Activated naive CD8-positive, alpha-beta T cell treated with anti-CD3 and anti-CD28 coated beads for 36 hours (primary cell): ENCODE measurements around the gene ARHGAP42. TPM values are rescaled to one million over a fixed set of nuclear protein-coding genes. Genes with fewer than 3 reads are reported as not detected.
"Not testable (repeated sequence)": the region's sequence is repeated elsewhere in the genome, so short reads cannot be mapped to it uniquely, and the experiment has no call there.

ENCODE experiments used
- DNase-seq: peaks from one replicate; pipeline ENCODE4 v3.0.0; 2021
- H3K27ac Mint-ChIP-seq: one replicate; pipeline ENCODE4 v1.8.0; 2022; ENCODE audit warnings: mild to moderate bottlenecking, moderate library complexity, mixed read lengths
- H3K27me3 Mint-ChIP-seq: one replicate; pipeline ENCODE4 v1.8.0; 2022; ENCODE audit warnings: mild to moderate bottlenecking, mixed read lengths
- H3K36me3 Mint-ChIP-seq: one replicate; pipeline ENCODE4 v1.8.0; 2021; ENCODE audit warnings: mild to moderate bottlenecking, mixed read lengths
- H3K4me1 Mint-ChIP-seq: one replicate; pipeline ENCODE4 v1.8.0; 2021; ENCODE audit warnings: mixed read lengths
- H3K4me3 Mint-ChIP-seq: one replicate; pipeline ENCODE4 v1.8.0; 2022; ENCODE audit warnings: mild to moderate bottlenecking, moderate library complexity, mixed read lengths
- H3K9me3 Mint-ChIP-seq: one replicate; pipeline ENCODE4 v1.8.0; 2022; ENCODE audit warnings: mixed read lengths
- total RNA-seq, 2 experiments: library from RNA; stranded (reverse); gene quantifications; one replicate each; pipeline ENCODE4 v1.2.3, GENCODE V29; 2021

Gene ARHGAP42
- total RNA-seq = under 1 TPM; 0.22 to 0.58 TPM

GRCh38 chr11:100687054-100687629 lies at the start of gene ARHGAP42:
Gene ARHGAP42 (plus strand): TSS chr11:100687288. CDS start chr11:100687679, 391 bp downstream.
- peak; percentile 65 for DNase-seq
- Mint-ChIP-seq H3K27ac (no peak within 1 kb of the TSS), H3K4me1 (peaks cover 18% of the 10 kb centered on the region), H3K4me3 (peak within 1 kb of the TSS; percentile 77), H3K36me3 (no peaks in the 10 kb centered on the region), H3K27me3 (peaks cover 46% of the 10 kb centered on the region), H3K9me3 (no peaks in the 10 kb centered on the region)

- H3K4me1 Mint-ChIP-seq = no peaks in the 10 kb centered on the region
- no peaks in the 10 kb centered on the region for H3K27me3 Mint-ChIP-seq
- no peak for DNase-seq
- peaks cover 2% of the 10 kb centered on the region for H3K9me3 Mint-ChIP-seq
- H3K36me3 Mint-ChIP-seq = no peaks in the 10 kb centered on the region
- no peak overlapping the region for H3K27ac Mint-ChIP-seq
- H3K4me3 Mint-ChIP-seq = no peak overlapping the region
Observed at GRCh38 chr11:100637706-100638105, 49.4 kb upstream of the ARHGAP42 start.

- Mint-ChIP-seq H3K4me3 (no peak overlapping the region), H3K4me1 (no peaks in the 10 kb centered on the region), H3K36me3 (no peaks in the 10 kb centered on the region), H3K27me3 (no peaks in the 10 kb centered on the region), H3K9me3 (peaks cover 2% of the 10 kb centered on the region), H3K27ac (no peak overlapping the region)
- no peak for DNase-seq
Observed at GRCh38 chr11:100638648-100639047, 48.4 kb upstream of the ARHGAP42 start.

- no peak overlapping the region for H3K27ac Mint-ChIP-seq
- no peaks in the 10 kb centered on the region for H3K27me3 Mint-ChIP-seq
- peaks cover 2% of the 10 kb centered on the region for H3K9me3 Mint-ChIP-seq
- H3K4me1 Mint-ChIP-seq = no peaks in the 10 kb centered on the region
- H3K4me3 Mint-ChIP-seq = no peak overlapping the region
- H3K36me3 Mint-ChIP-seq = no peaks in the 10 kb centered on the region
- no peak for DNase-seq
Observed at GRCh38 chr11:100639140-100639539, 47.9 kb upstream of the ARHGAP42 start.

GRCh38 chr11:100640071-100640470 lies 47.0 kb upstream of the ARHGAP42 start:
- no peak overlapping the region for H3K4me3 Mint-ChIP-seq
- no peak for DNase-seq
- no peaks in the 10 kb centered on the region for H3K36me3 Mint-ChIP-seq

GRCh38 chr11:100640646-100641045 lies 46.4 kb upstream of the ARHGAP42 start:
- Mint-ChIP-seq H3K4me3 (no peak overlapping the region), H3K4me1 (no peaks in the 10 kb centered on the region), H3K36me3 (no peaks in the 10 kb centered on the region), H3K27me3 (no peaks in the 10 kb centered on the region), H3K9me3 (peaks cover 2% of the 10 kb centered on the region), H3K27ac (no peak overlapping the region)
- DNase-seq = no peak

More at GRCh38 chr11:100640071-100640470, 47.0 kb upstream of the ARHGAP42 start:
- peaks cover 2% of the 10 kb centered on the region for H3K9me3 Mint-ChIP-seq
- no peaks in the 10 kb centered on the region for H3K4me1 Mint-ChIP-seq
- no peaks in the 10 kb centered on the region for H3K27me3 Mint-ChIP-seq
- H3K27ac Mint-ChIP-seq = no peak overlapping the region

- Mint-ChIP-seq H3K27me3 (no peaks in the 10 kb centered on the region), H3K27ac (no peak overlapping the region), H3K36me3 (peaks cover 3% of the 10 kb centered on the region), H3K9me3 (peaks cover 3% of the 10 kb centered on the region), H3K4me1 (no peaks in the 10 kb centered on the region), H3K4me3 (no peak overlapping the region)
- no peak for DNase-seq
Observed at GRCh38 chr11:100641456-100641855, 45.6 kb upstream of the ARHGAP42 start.

- Mint-ChIP-seq H3K9me3 (peaks cover 8% of the 10 kb centered on the region), H3K27me3 (no peaks in the 10 kb centered on the region)
Observed at GRCh38 chr11:100646545-100646944, 40.5 kb upstream of the ARHGAP42 start.

GRCh38 chr11:100647861-100648260 lies 39.2 kb upstream of the ARHGAP42 start:
- no peak for DNase-seq
- Mint-ChIP-seq H3K27me3 (no peaks in the 10 kb centered on the region), H3K4me1 (no peaks in the 10 kb centered on the region), H3K9me3 (peaks cover 8% of the 10 kb centered on the region), H3K36me3 (peaks cover 3% of the 10 kb centered on the region), H3K27ac (no peak overlapping the region), H3K4me3 (no peak overlapping the region)

More at GRCh38 chr11:100646545-100646944, 40.5 kb upstream of the ARHGAP42 start:
- no peak for DNase-seq
- H3K36me3 Mint-ChIP-seq = peaks cover 3% of the 10 kb centered on the region
- no peak overlapping the region for H3K27ac Mint-ChIP-seq
- H3K4me3 Mint-ChIP-seq = no peak overlapping the region
- H3K4me1 Mint-ChIP-seq = no peaks in the 10 kb centered on the region

- DNase-seq = no peak
- peaks cover 11% of the 10 kb centered on the region for H3K9me3 Mint-ChIP-seq
- no peaks in the 10 kb centered on the region for H3K36me3 Mint-ChIP-seq
- H3K4me3 Mint-ChIP-seq = no peak overlapping the region
- no peaks in the 10 kb centered on the region for H3K4me1 Mint-ChIP-seq
- no peaks in the 10 kb centered on the region for H3K27me3 Mint-ChIP-seq
- H3K27ac Mint-ChIP-seq = no peak overlapping the region
Observed at GRCh38 chr11:100663583-100663982, 23.5 kb upstream of the ARHGAP42 start.

- H3K4me3 Mint-ChIP-seq = no peak overlapping the region
- no peaks in the 10 kb centered on the region for H3K4me1 Mint-ChIP-seq
- H3K9me3 Mint-ChIP-seq = peaks cover 8% of the 10 kb centered on the region
- H3K36me3 Mint-ChIP-seq = no peaks in the 10 kb centered on the region
- no peaks in the 10 kb centered on the region for H3K27me3 Mint-ChIP-seq
- no peak overlapping the region for H3K27ac Mint-ChIP-seq
- DNase-seq = no peak
Observed at GRCh38 chr11:100663996-100664395, 23.1 kb upstream of the ARHGAP42 start.

GRCh38 chr11:100666816-100667215 lies 20.3 kb upstream of the ARHGAP42 start:
- not testable (repeated sequence) for H3K9me3 Mint-ChIP-seq, H3K36me3 Mint-ChIP-seq, H3K27me3 Mint-ChIP-seq, H3K4me1 Mint-ChIP-seq, H3K27ac Mint-ChIP-seq, H3K4me3 Mint-ChIP-seq, DNase-seq

- no peak overlapping the region for H3K4me3 Mint-ChIP-seq
- DNase-seq = no peak
- H3K4me1 Mint-ChIP-seq = no peaks in the 10 kb centered on the region
- no peak overlapping the region for H3K27ac Mint-ChIP-seq
- H3K36me3 Mint-ChIP-seq = no peaks in the 10 kb centered on the region
- H3K9me3 Mint-ChIP-seq = peaks cover 1% of the 10 kb centered on the region
- H3K27me3 Mint-ChIP-seq = no peaks in the 10 kb centered on the region
Observed at GRCh38 chr11:100667449-100667848, 19.6 kb upstream of the ARHGAP42 start.

GRCh38 chr11:100670140-100670539 lies 16.9 kb upstream of the ARHGAP42 start:
- no peaks in the 10 kb centered on the region for H3K27me3 Mint-ChIP-seq
- H3K36me3 Mint-ChIP-seq = no peaks in the 10 kb centered on the region
- DNase-seq = no peak
- no peaks in the 10 kb centered on the region for H3K4me1 Mint-ChIP-seq
- peaks cover 1% of the 10 kb centered on the region for H3K9me3 Mint-ChIP-seq
- H3K27ac Mint-ChIP-seq = no peak overlapping the region
- no peak overlapping the region for H3K4me3 Mint-ChIP-seq

- no peaks in the 10 kb centered on the region for H3K27me3 Mint-ChIP-seq
Observed at GRCh38 chr11:100671471-100671870, 15.6 kb upstream of the ARHGAP42 start.

GRCh38 chr11:100672498-100673033 lies 14.5 kb upstream of the ARHGAP42 start:
- DNase-seq = no peak

More at GRCh38 chr11:100671471-100671870, 15.6 kb upstream of the ARHGAP42 start:
- no peaks in the 10 kb centered on the region for H3K36me3 Mint-ChIP-seq
- no peak for DNase-seq
- no peaks in the 10 kb centered on the region for H3K9me3 Mint-ChIP-seq
- no peaks in the 10 kb centered on the region for H3K4me1 Mint-ChIP-seq
- H3K27ac Mint-ChIP-seq = no peak overlapping the region
- H3K4me3 Mint-ChIP-seq = no peak overlapping the region

More at GRCh38 chr11:100672498-100673033, 14.5 kb upstream of the ARHGAP42 start:
- no peaks in the 10 kb centered on the region for H3K9me3 Mint-ChIP-seq
- no peak overlapping the region for H3K4me3 Mint-ChIP-seq
- H3K27ac Mint-ChIP-seq = no peak overlapping the region
- H3K27me3 Mint-ChIP-seq = no peaks in the 10 kb centered on the region
- no peaks in the 10 kb centered on the region for H3K4me1 Mint-ChIP-seq
- H3K36me3 Mint-ChIP-seq = no peaks in the 10 kb centered on the region
